H1 (cell line): ENCODE data around the gene GTPBP10. TPM values are rescaled to one million over a fixed set of nuclear protein-coding genes. Genes with fewer than 3 reads are reported as not detected.

Experiments used
- CTCF ChIA-PET: fragments of 300-600 bp; sonication (Branson Sonifier 250); formaldehyde crosslinking; loops from one replicate; lab custom pipeline; 2021; ENCODE audit not compliant: partially characterized antibody; lab: Charles Lee
- POLR2A ChIA-PET: fragments of 300-600 bp; sonication (Branson Sonifier 250); formaldehyde crosslinking; loops from one replicate; lab custom pipeline; 2021; ENCODE audit warnings: inconsistent platforms; ENCODE audit not compliant: partially characterized antibody; lab: Charles Lee
- DNase-seq, 2 experiments: peaks; one replicate each; pipeline versions ENCODE4 v3.0.0 to v3.0.0-alpha.2; 2010 to 2022; ENCODE audit warnings: low spot score in 2 of 2, low read depth in 1 of 2, mixed read lengths in 1 of 2
- FAIRE-seq: peaks from 2 replicates; lab custom pipeline; 2011; peaks lifted over from hg19 to GRCh38; lab: Jason Lieb, UNC
- H2AFZ ChIP-seq: 2 replicates; pipeline ENCODE4 v1.8.1; 2012; ENCODE audit warnings: low read length, inconsistent platforms
- H2AK5ac ChIP-seq: 2 replicates; pipeline ENCODE4 v1.6.1; 2013; ENCODE audit warnings: low read depth, low read length
- H2BK120ac ChIP-seq: replicated peaks from 2 replicates; pipeline ENCODE3; 2013; ENCODE audit warnings: low read depth, low read length, inconsistent platforms
- H2BK12ac ChIP-seq: 2 replicates; pipeline ENCODE4 v1.6.1; 2013; ENCODE audit warnings: low read depth, low read length
- H2BK15ac ChIP-seq: 2 replicates; pipeline ENCODE4 v1.6.1; 2013; ENCODE audit warnings: low read length
- H2BK20ac ChIP-seq: 2 replicates; pipeline ENCODE4 v1.6.1; 2013; ENCODE audit warnings: low read length
- H2BK5ac ChIP-seq: 2 replicates; pipeline ENCODE4 v1.6.1; 2013; ENCODE audit warnings: low read depth, low read length
- H3K14ac ChIP-seq: 2 replicates; pipeline ENCODE4 v1.6.1; 2013; ENCODE audit warnings: inconsistent platforms; ENCODE audit not compliant: insufficient read length
- H3K18ac ChIP-seq: 2 replicates; pipeline ENCODE4 v1.6.1; 2013; ENCODE audit warnings: low read length; ENCODE audit errors: extremely low read depth
- H3K23ac ChIP-seq: 2 replicates; pipeline ENCODE4 v1.6.1; 2013; ENCODE audit warnings: inconsistent platforms; ENCODE audit not compliant: insufficient read length
- H3K23me2 ChIP-seq: 2 replicates; pipeline ENCODE4 v1.6.1; 2013; ENCODE audit warnings: low read depth, low read length
- H3K27ac ChIP-seq: 2 replicates; pipeline ENCODE4 v1.6.1; 2011; ENCODE audit warnings: low read depth, low read length, inconsistent platforms
- H3K27me3 ChIP-seq, 4 experiments: replicated peaks in 1 of 4; 1 replicate in 1 of 4; 2 replicates in 3 of 4; pipeline versions ENCODE4 v1.6.1 to v1.8.1; 2011 to 2013; ENCODE audit warnings: low read length in 3 of 4, mild to moderate bottlenecking in 3 of 4, inconsistent platforms in 2 of 4, mixed read lengths in 2 of 4, moderate library complexity in 1 of 4; ENCODE audit not compliant: control insufficient read depth in 3 of 4, insufficient read depth in 3 of 4; ENCODE audit errors: extremely low read depth in 1 of 4
- H3K36me3 ChIP-seq, 4 experiments: 2 replicates each; pipeline versions ENCODE4 v1.6.1 to v1.8.1; 2011 to 2013; ENCODE audit warnings: mild to moderate bottlenecking in 4 of 4, low read length in 3 of 4, moderate library complexity in 2 of 4, control low read depth in 1 of 4, inconsistent platforms in 1 of 4; ENCODE audit not compliant: insufficient read depth in 4 of 4, control insufficient read depth in 2 of 4
- H3K4ac ChIP-seq: replicated peaks from 2 replicates; pipeline ENCODE3; 2013; ENCODE audit warnings: low read length, low read depth, mixed read lengths, inconsistent platforms; ENCODE audit not compliant: insufficient read length
- H3K4me1 ChIP-seq, 4 experiments: replicated peaks in 1 of 4; 1 replicate in 1 of 4; 2 replicates in 3 of 4; pipeline versions ENCODE4 v1.6.1 to v1.8.1; 2011 to 2013; ENCODE audit warnings: low read length in 3 of 4, inconsistent platforms in 2 of 4, mixed read lengths in 1 of 4; ENCODE audit not compliant: insufficient read depth in 4 of 4, control insufficient read depth in 3 of 4
- H3K4me2 ChIP-seq, 2 experiments: 2 replicates each; pipeline versions ENCODE4 v1.6.1 to v1.8.1; 2011 to 2013; ENCODE audit warnings: low read depth in 2 of 2, low read length in 2 of 2, control low read depth in 1 of 2, inconsistent platforms in 1 of 2, mild to moderate bottlenecking in 1 of 2; ENCODE audit not compliant: insufficient read depth in 1 of 2
- H3K4me3 ChIP-seq, 4 experiments: fragments of 200-600, 300-600 bp in 1 of 4; sonication (generic), shearing (Covaris generic), sonication (Bioruptor Twin) in 1 of 4; 2 replicates each; pipeline versions ENCODE4 v1.5.1 to v1.8.1; 2011 to 2016; ENCODE audit warnings: low read length in 4 of 4, low read depth in 3 of 4, control low read depth in 2 of 4, inconsistent platforms in 2 of 4, mild to moderate bottlenecking in 2 of 4, mixed read lengths in 1 of 4, moderate library complexity in 1 of 4; ENCODE audit not compliant: insufficient read depth in 2 of 4; ENCODE audit errors: extremely low read depth in 1 of 4
- H3K56ac ChIP-seq: replicated peaks from 2 replicates; pipeline ENCODE3; 2013; ENCODE audit warnings: low read depth, mild to moderate bottlenecking, mixed read lengths, low read length, inconsistent platforms; ENCODE audit not compliant: insufficient read length
- H3K79me1 ChIP-seq: 2 replicates; pipeline ENCODE4 v1.6.1; 2013; ENCODE audit warnings: low read depth, low read length, control low read depth
- H3K79me2 ChIP-seq, 2 experiments: 2 replicates each; pipeline versions ENCODE4 v1.6.1 to v1.8.1; 2012 to 2013; ENCODE audit warnings: low read length in 2 of 2, mild to moderate bottlenecking in 2 of 2, inconsistent platforms in 1 of 2; ENCODE audit not compliant: insufficient read depth in 2 of 2, control insufficient read depth in 1 of 2
- H3K9ac ChIP-seq, 4 experiments: replicated peaks in 1 of 4; 1 replicate in 1 of 4; 2 replicates in 3 of 4; pipeline versions ENCODE4 v1.6.1 to v1.8.1; 2011 to 2013; ENCODE audit warnings: low read depth in 3 of 4, low read length in 3 of 4, control low read depth in 2 of 4, mild to moderate bottlenecking in 2 of 4, moderate library complexity in 2 of 4, inconsistent platforms in 1 of 4; ENCODE audit errors: extremely low read depth in 1 of 4
- H3K9me3 ChIP-seq, 2 experiments: 2 replicates each; pipeline versions ENCODE4 v1.6.1 to v1.8.1; 2012 to 2013; ENCODE audit warnings: mild to moderate bottlenecking in 2 of 2, moderate library complexity in 2 of 2, control low read depth in 1 of 2, inconsistent platforms in 1 of 2, low read depth in 1 of 2, low read length in 1 of 2, mixed read lengths in 1 of 2; ENCODE audit not compliant: insufficient read depth in 2 of 2
- H4K20me1 ChIP-seq, 2 experiments: replicated peaks in 1 of 2; 2 replicates each; pipeline versions ENCODE3 to v1.8.1; 2011 to 2013; ENCODE audit warnings: inconsistent platforms in 2 of 2, low read length in 2 of 2, mild to moderate bottlenecking in 1 of 2; ENCODE audit not compliant: insufficient read depth in 2 of 2, control insufficient read depth in 1 of 2
- H4K5ac ChIP-seq: 2 replicates; pipeline ENCODE4 v1.6.1; 2013; ENCODE audit warnings: low read length, low read depth, mixed read lengths, inconsistent platforms; ENCODE audit not compliant: insufficient read length
- H4K8ac ChIP-seq: 2 replicates; pipeline ENCODE4 v1.8.0; 2013; ENCODE audit warnings: mild to moderate bottlenecking, moderate library complexity, low read length, inconsistent platforms; ENCODE audit not compliant: insufficient read depth; ENCODE audit errors: extremely low read depth
- H4K91ac ChIP-seq: replicated peaks from 2 replicates; pipeline ENCODE3; 2013; ENCODE audit warnings: low read length, mixed read lengths, inconsistent platforms; ENCODE audit not compliant: insufficient read length
- SIX5 ChIP-seq: IDR thresholded peaks from 2 replicates; pipeline ENCODE4 v1.6.1; 2011; ENCODE audit warnings: mild to moderate bottlenecking, low read depth, low read length
- WGBS, 2 experiments: shearing (Covaris generic) in 1 of 2; methylation state at CpG; one replicate each; pipeline versions ENCODE4 v1.1.6 to v1.1.7; 2013 to 2015; ENCODE audit warnings: low lambda C conversion rate in 2 of 2, mixed read lengths in 2 of 2, inconsistent platforms in 1 of 2, low coverage in 1 of 2, missing lambda C conversion rate in 1 of 2; ENCODE audit not compliant: insufficient replicate concordance in 2 of 2, insufficient coverage in 1 of 2, insufficient read length in 1 of 2; ENCODE audit errors: extremely low coverage in 1 of 2, missing lambda C conversion rate in 1 of 2; 5-methylcytosine and 5-hydroxymethylcytosine counted together
- polyA plus RNA-seq, 7 experiments: library from polyadenylated mRNA; depleted of rRNA in 3 of 7; stranded (reverse) in 5 of 7; unstranded in 2 of 7; fragments of >200 nt in 5 of 7; fragments of 200-250 nt in 2 of 7; gene quantifications; 1 replicate in 5 of 7; 2 replicates in 1 of 7; 4 replicates in 1 of 7; pipeline versions ENCODE4 v1.2.1 to v1.2.3, GENCODE V29; 2011 to 2013; ENCODE audit warnings: missing spikeins in 2 of 7, mixed read lengths in 2 of 7
- total RNA-seq: library from RNA; stranded (reverse); fragmentation: NEBNext Ultra II Directional; extraction: Animal tissue kit (Norgen Biotek cat#: 25700); gene quantifications from 2 replicates; pipeline ENCODE4 v1.2.1, GENCODE V29; 2021

Gene GTPBP10
- total and polyA plus RNA-seq, 2 of the 8 experiments (the other 6 are each of a cell fraction or from before 2014, with no cell fraction given): 4.4 to 21.2 TPM

- no peak for FAIRE-seq
- Histone ChIP-seq H3K79me2 (no peaks in the 10 kb centered on the region), H4K91ac (no peak overlapping the region), H3K36me3 (peaks cover 0 to 29% (median 14%) of the 10 kb centered on the region in 4 experiments; a peak in 6 of 8 replicates), H3K27ac (no peak overlapping the region), H3K18ac (no peak overlapping the region), H3K9me3 (no peaks in the 10 kb centered on the region), H3K23me2 (no peaks in the 10 kb centered on the region), H2BK15ac (no peak overlapping the region), H2BK12ac (no peak overlapping the region), H2BK5ac (no peak overlapping the region), H3K79me1 (no peaks in the 10 kb centered on the region), H3K56ac (no peak overlapping the region), H4K5ac (no peak overlapping the region), H3K4me2 (no peak overlapping the region), H3K23ac (no peak overlapping the region), H2BK120ac (no peak overlapping the region), H4K8ac (no peak overlapping the region), H2AFZ (no peak overlapping the region), H3K27me3 (no peaks in the 10 kb centered on the region), H2AK5ac (no peak overlapping the region), H3K4me1 (no peaks in the 10 kb centered on the region), H3K14ac (no peak overlapping the region), H2BK20ac (no peak overlapping the region), H3K4ac (no peak overlapping the region), H3K9ac (no peak overlapping the region), H3K4me3 (no peak overlapping the region), H4K20me1 (no peaks in the 10 kb centered on the region)
- no peak for DNase-seq
- no peak for TF ChIP-seq SIX5
- POLR2A ChIA-PET: no interaction called here
- 88% methylated on average over 3 of the region's 3 CpGs; no CpG with 5 or more reads in 1 of the 2 experiments for WGBS, 2 experiments
- CTCF ChIA-PET: no interaction called here
Observed at GRCh38 chr7:90383861-90384260, 37.3 kb downstream of the GTPBP10 start.
